HEK293 (cell line): ENCODE results near the gene BTBD6.

ENCODE experiments used
- CTCF ChIA-PET: fragments of 350-600 bp; formaldehyde crosslinking; extraction: SDS; loops from one replicate; lab custom pipeline; 2021; ENCODE audit warnings: antibody characterized with exemption; lab: Yijun Ruan, JAX
- POLR2A ChIA-PET: fragments of 300-600 bp; formaldehyde crosslinking; extraction: SDS; loops from one replicate; lab custom pipeline; 2020; ENCODE audit warnings: antibody characterized with exemption, inconsistent platforms; lab: Yijun Ruan, JAX
- H3K27ac ChIP-seq: fragments of 200-500 bp; sonication (Bioruptor generic); 2 replicates; pipeline ENCODE4 v1.5.1; 2014; ENCODE audit warnings: low read depth, low read length, control low read depth, inconsistent platforms; ENCODE audit errors: extremely low read depth
- H3K36me3 ChIP-seq, 2 experiments: fragments of 200-500 bp in 1 of 2; sonication (Bioruptor generic) in 1 of 2; 1 replicate in 1 of 2; 2 replicates in 1 of 2; pipeline ENCODE4 v1.5.1; 2014 to 2017; ENCODE audit warnings: inconsistent platforms in 2 of 2, low read length in 2 of 2; ENCODE audit not compliant: control insufficient read depth in 2 of 2, insufficient read depth in 1 of 2
- H3K4me1 ChIP-seq: fragments of 200-500 bp; sonication (Bioruptor generic); 2 replicates; pipeline ENCODE4 v1.5.1; 2014; ENCODE audit warnings: mild to moderate bottlenecking, low read length, inconsistent platforms; ENCODE audit not compliant: control insufficient read depth, insufficient read depth
- H3K4me3 ChIP-seq: 2 replicates; pipeline ENCODE4 v1.5.1; 2011; ENCODE audit warnings: low read depth, mild to moderate bottlenecking, control low read depth, low read length, moderate library complexity
- H3K9me3 ChIP-seq: fragments of 200-500 bp; sonication (Bioruptor generic); 2 replicates; pipeline ENCODE4 v1.5.1; 2014; ENCODE audit warnings: low read depth, low read length, inconsistent platforms; ENCODE audit not compliant: control insufficient read depth, insufficient read depth
- EGR2 ChIP-seq: fragments of 450-650 bp; formaldehyde crosslinking; IDR thresholded peaks from 2 replicates; pipeline ENCODE4 v1.5.1; 2016; ENCODE audit warnings: low read depth, missing biosample characterization, missing genetic modification characterization
- GLI2 ChIP-seq: fragments of 450-650 bp; formaldehyde crosslinking; IDR thresholded peaks from 2 replicates; pipeline ENCODE4; 2017; ENCODE audit warnings: missing biosample characterization, missing genetic modification characterization, low read depth, borderline replicate concordance
- HIC1 ChIP-seq: fragments of 450-650 bp; formaldehyde crosslinking; IDR thresholded peaks from 2 replicates; pipeline ENCODE4 v1.5.1; 2016; ENCODE audit warnings: missing biosample characterization, missing genetic modification characterization
- KLF8 ChIP-seq: fragments of 450-650 bp; formaldehyde crosslinking; IDR thresholded peaks from 2 replicates; pipeline ENCODE4 v1.5.1; 2016; ENCODE audit warnings: missing biosample characterization, missing genetic modification characterization
- PRDM6 ChIP-seq: fragments of 450-650 bp; formaldehyde crosslinking; IDR thresholded peaks from 2 replicates; pipeline ENCODE4 v1.5.1; 2017; ENCODE audit warnings: missing biosample characterization, missing genetic modification characterization
- SETDB1 ChIP-seq: IDR thresholded peaks from one replicate; pipeline ENCODE4 v1.6.1; 2017; ENCODE audit warnings: mild to moderate bottlenecking, low read length, moderate library complexity, mixed read lengths; ENCODE audit not compliant: insufficient read length
- ZBTB6 ChIP-seq: fragments of 450-650 bp; formaldehyde crosslinking; IDR thresholded peaks from 2 replicates; pipeline ENCODE4 v1.5.1; 2017; ENCODE audit warnings: missing biosample characterization, missing genetic modification characterization
- ZBTB7A ChIP-seq: fragments of 450-650 bp; formaldehyde crosslinking; IDR thresholded peaks from 2 replicates; pipeline ENCODE4 v1.5.1; 2016; ENCODE audit warnings: low read depth, missing biosample characterization, missing genetic modification characterization
- ZFHX2 ChIP-seq: fragments of 450-650 bp; formaldehyde crosslinking; conservative IDR thresholded peaks from 2 replicates; pipeline ENCODE4 v1.5.1; 2016; ENCODE audit warnings: missing biosample characterization, missing genetic modification characterization
- ZNF10 ChIP-seq: fragments of 450-650 bp; formaldehyde crosslinking; IDR thresholded peaks from 2 replicates; pipeline ENCODE4 v1.5.1; 2017; ENCODE audit warnings: missing biosample characterization, missing genetic modification characterization
- ZNF157 ChIP-seq: fragments of 450-650 bp; formaldehyde crosslinking; IDR thresholded peaks from 2 replicates; pipeline ENCODE4 v1.5.1; 2016; ENCODE audit warnings: missing biosample characterization, missing genetic modification characterization
- ZNF169 ChIP-seq: fragments of 450-650 bp; formaldehyde crosslinking; IDR thresholded peaks from 2 replicates; pipeline ENCODE4 v1.5.1; 2016; ENCODE audit warnings: missing biosample characterization, missing genetic modification characterization
- ZNF19 ChIP-seq: fragments of 450-650 bp; formaldehyde crosslinking; IDR thresholded peaks from 2 replicates; pipeline ENCODE4; 2016; ENCODE audit warnings: missing biosample characterization, missing genetic modification characterization, low read depth
- ZNF266 ChIP-seq: fragments of 450-650 bp; formaldehyde crosslinking; IDR thresholded peaks from 2 replicates; pipeline ENCODE4 v1.5.1; 2016; ENCODE audit warnings: missing biosample characterization, missing genetic modification characterization, low read depth
- ZNF549 ChIP-seq: fragments of 450-650 bp; IDR thresholded peaks from 2 replicates; pipeline ENCODE4 v1.5.1; 2018; ENCODE audit warnings: missing biosample characterization, missing genetic modification characterization, mild to moderate bottlenecking, inconsistent platforms, moderate library complexity
- ZSCAN4 ChIP-seq: fragments of 450-650 bp; formaldehyde crosslinking; IDR thresholded peaks from 2 replicates; pipeline ENCODE4 v1.5.1; 2017; ENCODE audit warnings: missing biosample characterization, missing genetic modification characterization

Gene BTBD6

GRCh38 chr14:105203701-105204100 is 44.6 kb upstream of the BTBD6 start:
- no peak overlapping the region for H3K4me3 ChIP-seq
- no peaks in the 10 kb centered on the region for H3K36me3 ChIP-seq
- TF ChIP-seq ZNF266 (tag by site-specific recombination) (no peak), ZNF549 (no peak), ZNF10 (tag by site-specific recombination) (peak; percentile 39; the same call in 1 of the 2 replicates), ZBTB6 (tag by site-specific recombination) (no peak)
- CTCF ChIA-PET = interaction anchor here (0.6 to 4.0 kb wide), 16 partner anchors 10 to 150 kb away, joined by 3 to 23 read pairs (median 4); no protein-coding TSS in a partner anchor
- H3K27ac ChIP-seq = no peak overlapping the region
- H3K4me1 ChIP-seq = no peaks in the 10 kb centered on the region
- POLR2A ChIA-PET = no interaction called here
- no peaks in the 10 kb centered on the region for H3K9me3 ChIP-seq

- POLR2A ChIA-PET = no interaction called here
- H3K4me1 ChIP-seq = no peaks in the 10 kb centered on the region
- no peak overlapping the region for H3K27ac ChIP-seq
- H3K36me3 ChIP-seq = no peaks in the 10 kb centered on the region
- H3K4me3 ChIP-seq = no peak overlapping the region
- CTCF ChIA-PET = interaction anchor here (0.7 to 4.0 kb wide), 6 partner anchors 9 to 147 kb away, joined by 3 to 23 read pairs (median 5); no protein-coding TSS in a partner anchor
- H3K9me3 ChIP-seq = no peaks in the 10 kb centered on the region
- TF ChIP-seq ZFHX2 (peak; percentile 71; the same call in 1 of the 2 replicates), ZNF169 (tag by site-specific recombination) (no peak), ZNF19 (tag by site-specific recombination) (no peak), KLF8 (peak; percentile 12; the same call in 1 of the 2 replicates), PRDM6 (tag by site-specific recombination) (no peak), EGR2 (peak; percentile 62; the same call in 1 of the 2 replicates), HIC1 (tag by site-specific recombination) (peak; percentile 54), ZSCAN4 (tag by site-specific recombination) (no peak), SETDB1 (no peak), GLI2 (tag by site-specific recombination) (no peak), ZBTB7A (tag by site-specific recombination) (0 out of 2 replicates have a peak, but pooled peaks have one; percentile 52), ZNF157 (tag by site-specific recombination) (peak; percentile 52; the same call in 1 of the 2 replicates)
Observed at GRCh38 chr14:105204206-105204930, 44.0 kb upstream of the BTBD6 start.
